NCI-H2196 (cell line): Measurements from ENCODE around the gene CA9.
"Not testable (repeated sequence)": the region's sequence is repeated elsewhere in the genome, so short reads cannot be mapped to it uniquely, and the experiment has no call there.

Experiments
- DNase-seq: peaks from one replicate; lab custom pipeline; 2025; ENCODE audit not compliant: unreplicated experiment; lab: John Stamatoyannopoulos, UW

Gene CA9

DNA sequence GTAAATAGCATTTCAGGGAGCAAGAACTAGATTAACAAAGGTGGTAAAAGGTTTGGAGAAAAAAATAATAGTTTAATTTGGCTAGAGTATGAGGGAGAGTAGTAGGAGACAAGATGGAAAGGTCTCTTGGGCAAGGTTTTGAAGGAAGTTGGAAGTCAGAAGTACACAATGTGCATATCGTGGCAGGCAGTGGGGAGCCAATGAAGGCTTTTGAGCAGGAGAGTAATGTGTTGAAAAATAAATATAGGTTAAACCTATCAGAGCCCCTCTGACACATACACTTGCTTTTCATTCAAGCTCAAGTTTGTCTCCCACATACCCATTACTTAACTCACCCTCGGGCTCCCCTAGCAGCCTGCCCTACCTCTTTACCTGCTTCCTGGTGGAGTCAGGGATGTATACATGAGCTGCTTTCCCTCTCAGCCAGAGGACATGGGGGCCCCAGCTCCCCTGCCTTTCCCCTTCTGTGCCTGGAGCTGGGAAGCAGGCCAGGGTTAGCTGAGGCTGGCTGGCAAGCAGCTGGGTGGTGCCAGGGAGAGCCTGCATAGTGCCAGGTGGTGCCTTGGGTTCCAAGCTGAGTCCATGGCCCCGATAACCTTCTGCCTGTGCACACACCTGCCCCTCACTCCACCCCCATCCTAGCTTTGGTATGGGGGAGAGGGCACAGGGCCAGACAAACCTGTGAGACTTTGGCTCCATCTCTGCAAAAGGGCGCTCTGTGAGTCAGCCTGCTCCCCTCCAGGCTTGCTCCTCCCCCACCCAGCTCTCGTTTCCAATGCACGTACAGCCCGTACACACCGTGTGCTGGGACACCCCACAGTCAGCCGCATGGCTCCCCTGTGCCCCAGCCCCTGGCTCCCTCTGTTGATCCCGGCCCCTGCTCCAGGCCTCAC, at the start of gene CA9:
CA9 (plus strand) TSS at position 797 of the 893 bp plus-strand sequence; CDS start at position 829, 32 bp downstream.
- peak; percentile 73 for DNase-seq

DNA sequence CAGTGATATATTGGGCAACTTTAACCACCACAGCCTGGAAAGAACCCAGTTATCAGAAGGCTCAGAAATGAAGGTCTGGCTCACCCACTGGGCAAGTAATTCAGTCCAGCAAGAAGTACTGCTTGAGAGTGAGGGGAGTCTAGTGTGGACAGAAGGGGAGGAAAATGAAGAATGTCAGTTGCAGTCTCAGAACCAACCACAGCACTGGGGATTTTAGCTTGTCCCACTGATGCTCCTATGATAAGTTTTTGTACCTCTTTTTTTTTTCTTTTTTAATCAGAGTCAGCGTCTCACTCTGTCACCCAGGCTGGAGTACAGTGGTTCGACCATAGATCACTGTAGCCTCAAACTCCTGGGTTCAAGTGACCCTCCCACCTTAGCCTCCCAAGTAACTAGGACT, 46.2 kb upstream of the CA9 start:
- DNase-seq = no peak

DNA sequence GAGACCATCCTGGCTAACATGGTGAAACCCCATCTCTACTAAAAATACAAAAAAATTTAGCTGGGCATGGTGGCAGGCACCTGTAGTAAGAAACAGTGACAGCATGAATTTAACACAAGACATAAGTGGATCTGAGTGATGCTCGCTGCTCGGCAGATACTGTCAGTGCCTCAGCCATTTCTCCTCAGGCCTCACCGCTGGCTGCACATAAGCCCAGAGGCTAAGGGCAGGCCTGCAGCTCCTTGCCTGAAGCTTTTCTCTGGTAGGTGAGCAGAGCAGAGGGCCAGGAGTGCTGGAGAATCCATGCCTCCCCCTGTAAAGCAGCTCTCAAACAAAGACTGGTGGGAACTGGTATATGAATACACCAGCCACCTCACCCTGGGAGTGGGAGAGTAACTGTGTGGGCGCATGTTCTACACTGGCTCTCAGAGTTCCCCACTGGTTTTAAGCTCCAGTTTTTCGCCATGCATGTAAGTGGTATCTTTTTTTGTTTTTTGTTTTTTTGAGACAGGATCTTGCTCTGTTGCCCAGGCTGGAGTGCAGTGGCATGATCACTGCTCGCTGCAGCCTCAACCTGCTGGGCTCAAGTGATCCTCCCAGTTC, 45.2 kb upstream of the CA9 start:
- no peak for DNase-seq

DNA sequence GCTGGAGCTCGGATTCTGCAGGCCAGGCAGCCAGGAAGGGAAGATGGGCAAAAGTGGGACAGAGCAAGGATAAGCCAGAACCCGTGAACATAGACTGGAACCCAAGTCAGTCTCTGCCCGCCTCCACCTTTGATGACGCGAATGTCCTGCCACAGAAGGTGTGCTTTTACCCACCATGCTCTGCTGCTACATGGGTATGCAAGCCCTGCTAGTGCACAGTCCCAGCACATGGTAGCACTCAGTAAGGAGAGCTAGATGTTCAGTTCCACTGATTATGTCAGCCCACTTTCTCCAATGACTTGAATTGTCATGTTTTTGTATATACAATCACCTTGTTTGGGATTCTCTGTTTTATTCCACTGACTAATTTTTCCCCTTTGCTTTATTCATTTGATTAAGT, 44.1 kb upstream of the CA9 start:
- DNase-seq = no peak

DNA sequence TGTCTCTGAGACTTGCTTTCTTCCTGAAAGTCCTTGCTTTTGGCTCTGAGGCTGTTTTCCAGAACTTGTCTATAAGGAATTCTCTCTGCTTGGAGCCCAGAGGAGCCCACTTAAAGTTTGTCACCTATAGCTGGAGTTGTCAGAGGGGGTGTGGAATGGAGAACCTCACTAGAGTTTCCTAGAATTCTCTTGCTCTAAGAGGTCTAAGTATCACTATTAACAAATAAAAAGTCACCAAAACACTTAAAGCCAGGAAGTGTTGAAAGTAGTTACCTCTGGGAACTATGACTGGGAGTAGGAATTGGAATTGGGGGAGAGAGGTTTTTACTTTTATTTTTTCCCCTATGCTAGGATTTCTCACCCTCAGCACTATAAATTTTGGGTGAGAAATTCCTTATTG, 38.0 kb upstream of the CA9 start:
- DNase-seq = no peak

DNA sequence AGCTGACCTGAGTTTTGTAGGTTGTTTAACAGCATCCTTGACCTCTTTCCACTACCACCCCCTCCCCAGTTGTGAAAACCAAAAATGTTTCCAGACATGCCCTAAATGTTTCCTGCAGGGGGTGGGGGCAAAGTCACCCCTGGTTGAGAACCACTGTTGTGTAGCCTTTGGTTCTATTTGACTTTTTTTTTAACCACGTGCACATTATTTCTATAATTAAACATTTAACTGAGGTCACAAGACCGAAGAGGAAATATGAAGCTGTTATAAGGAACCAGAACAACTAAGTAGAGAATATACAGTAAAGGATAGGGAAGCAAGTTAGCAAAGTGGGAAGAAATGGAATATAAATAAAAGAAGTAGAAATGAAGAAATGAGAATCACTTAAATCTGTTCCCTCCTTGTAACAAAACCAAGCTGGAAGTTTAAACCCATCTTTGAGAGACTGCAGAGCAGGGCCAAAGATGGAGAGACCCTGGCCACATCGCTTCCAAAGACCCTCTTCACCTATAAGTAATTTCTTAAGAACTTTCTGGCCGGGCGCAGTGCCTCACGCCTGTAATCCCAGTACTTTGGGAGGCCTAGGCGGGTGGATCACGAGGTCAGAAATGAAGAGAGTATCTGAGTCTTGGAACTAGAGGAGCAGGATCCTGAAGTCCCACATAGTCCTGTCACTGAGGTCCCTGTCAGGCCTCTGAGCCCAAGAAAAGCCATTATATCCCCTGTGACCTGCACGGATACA, 37.4 kb upstream of the CA9 start:
- DNase-seq = no peak

DNA sequence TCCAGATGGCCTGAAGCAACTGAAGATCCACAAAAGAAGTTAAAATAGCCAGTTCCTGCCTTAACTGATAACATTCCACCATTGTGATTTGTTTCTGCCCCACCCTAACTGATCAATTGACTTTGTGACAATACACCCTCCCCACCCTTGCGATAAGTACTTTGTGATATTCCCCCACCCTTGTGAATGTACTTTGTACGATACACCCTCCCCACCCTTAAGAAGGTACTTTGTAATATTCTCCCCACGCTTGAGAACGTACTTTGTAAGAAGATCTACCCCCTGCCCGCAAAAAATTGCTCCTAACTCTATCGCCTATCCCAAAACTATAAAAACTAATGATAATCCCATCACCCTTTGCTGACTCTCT, 36.9 kb upstream of the CA9 start:
- DNase-seq = not testable (repeated sequence)

DNA sequence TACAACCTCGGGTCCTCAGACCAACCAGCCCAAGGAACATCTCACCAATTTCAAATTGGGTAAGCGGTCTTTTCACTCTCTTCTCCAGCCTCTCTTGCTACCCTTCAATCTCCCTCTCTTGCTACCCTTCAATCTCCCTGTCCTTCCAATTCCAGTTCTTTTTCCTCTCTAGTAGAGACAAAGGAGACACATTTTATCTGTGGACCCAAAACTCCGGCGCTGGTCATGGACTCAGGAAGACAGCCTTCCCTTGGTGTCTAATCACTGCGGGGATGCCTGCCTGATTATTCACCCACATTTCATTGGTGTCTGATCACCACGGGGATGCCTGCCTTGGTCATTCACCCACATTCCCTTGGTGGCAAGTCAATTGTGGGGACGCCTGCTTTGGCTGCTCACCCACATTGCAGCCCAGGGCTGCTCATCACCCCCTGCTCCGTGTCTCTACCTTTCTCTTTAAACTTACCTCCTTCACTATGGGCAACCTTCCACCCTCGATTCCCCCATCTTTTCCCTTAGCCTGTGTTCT, 36.2 kb upstream of the CA9 start:
- not testable (repeated sequence) for DNase-seq

DNA sequence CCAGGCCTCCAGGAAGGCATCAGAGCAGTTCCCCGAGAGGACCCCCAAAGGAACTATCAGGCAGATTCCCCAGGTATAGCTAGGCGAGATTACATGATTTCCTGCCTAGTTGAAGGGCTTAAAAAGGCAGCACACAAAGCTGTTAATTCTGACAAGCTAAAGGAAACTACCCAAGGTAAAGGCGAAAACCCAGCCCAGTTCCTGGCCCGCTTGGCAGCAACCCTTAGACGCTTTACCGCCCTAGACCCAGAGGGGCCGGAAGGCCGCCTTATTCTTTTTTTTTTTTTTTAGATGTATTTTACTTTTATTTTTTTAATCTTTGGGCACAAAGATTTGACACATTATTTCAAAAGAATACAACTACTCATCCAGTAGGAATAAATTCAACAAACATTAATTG, 35.0 kb upstream of the CA9 start:
- not testable (repeated sequence) for DNase-seq

DNA sequence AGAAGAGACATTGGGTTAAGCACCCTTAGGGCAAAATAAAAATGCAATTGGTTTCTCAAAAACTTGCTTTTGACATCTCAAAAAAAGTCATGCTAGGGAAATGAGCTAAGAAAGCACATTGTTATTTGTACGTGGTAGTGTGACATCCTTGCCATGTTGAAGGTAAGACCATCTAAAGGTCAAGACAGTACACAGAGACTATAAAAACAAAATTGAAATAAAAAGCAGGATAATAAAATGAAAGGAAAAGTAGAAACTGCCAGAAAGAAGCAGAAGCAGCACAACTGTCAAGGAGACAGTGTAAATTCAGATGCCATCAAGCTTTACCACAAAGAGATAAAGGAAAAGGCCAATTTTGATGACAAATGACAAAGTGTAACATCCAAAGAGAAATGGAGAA, 34.5 kb upstream of the CA9 start:
- DNase-seq = not testable (repeated sequence)

DNA sequence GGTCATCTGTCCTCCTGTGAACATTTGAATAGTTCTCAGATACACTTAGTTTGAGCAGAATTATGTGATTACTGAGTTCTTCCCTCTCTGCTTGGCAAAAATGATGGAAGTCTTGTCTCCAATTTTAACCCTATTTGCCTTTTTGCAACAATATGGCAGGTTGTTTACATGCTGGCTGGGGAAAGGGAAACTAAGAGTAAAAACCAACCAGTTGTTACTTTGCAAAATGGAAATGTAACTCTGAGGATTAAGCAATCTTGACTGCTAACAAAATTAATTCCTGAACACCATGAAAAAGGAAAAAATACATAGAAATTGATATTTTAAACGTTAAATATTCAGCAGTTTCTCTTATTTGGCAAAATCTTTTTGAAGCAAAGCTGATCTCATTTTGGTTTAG, 34.1 kb upstream of the CA9 start:
- no peak for DNase-seq

DNA sequence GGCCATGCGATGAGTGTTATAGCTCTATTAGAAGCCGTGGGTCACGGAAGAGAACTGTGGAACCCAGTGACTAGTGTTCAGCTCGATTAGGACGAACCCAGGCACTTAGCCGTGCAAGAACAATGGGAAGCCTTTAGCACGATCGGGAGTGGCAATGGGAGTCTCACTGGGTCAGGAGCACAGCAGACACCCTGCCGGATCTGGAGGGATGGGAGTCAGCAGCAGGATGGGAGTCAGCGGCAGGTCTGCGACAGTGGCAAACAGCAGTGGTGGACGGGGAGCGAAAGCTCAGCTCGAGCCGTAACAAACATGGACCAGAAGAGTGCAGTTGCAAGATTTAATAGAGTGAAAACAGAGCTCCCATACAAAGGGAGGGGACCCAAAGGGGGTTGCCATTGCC, 33.3 kb upstream of the CA9 start:
- not testable (repeated sequence) for DNase-seq

DNA sequence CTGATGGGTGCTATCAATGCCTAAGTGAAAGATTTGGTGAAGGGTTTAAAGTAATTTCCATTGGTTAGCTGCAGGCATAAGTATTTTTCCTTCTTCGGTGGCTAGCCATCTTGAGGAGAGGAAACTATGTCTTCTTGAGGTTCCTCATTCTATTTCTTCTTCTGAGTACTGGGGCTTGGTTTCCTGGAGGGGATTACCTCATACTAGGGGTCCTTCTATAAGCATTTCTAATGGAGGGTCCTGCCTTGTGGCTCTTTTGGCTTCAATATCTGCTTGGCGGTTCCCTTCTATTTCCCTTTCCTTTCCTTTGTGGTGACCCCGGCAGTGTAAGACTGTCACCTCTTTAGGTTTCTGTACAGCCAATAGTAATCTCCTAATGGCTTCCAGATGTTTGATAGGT, 32.2 kb upstream of the CA9 start:
- DNase-seq = not testable (repeated sequence)

DNA sequence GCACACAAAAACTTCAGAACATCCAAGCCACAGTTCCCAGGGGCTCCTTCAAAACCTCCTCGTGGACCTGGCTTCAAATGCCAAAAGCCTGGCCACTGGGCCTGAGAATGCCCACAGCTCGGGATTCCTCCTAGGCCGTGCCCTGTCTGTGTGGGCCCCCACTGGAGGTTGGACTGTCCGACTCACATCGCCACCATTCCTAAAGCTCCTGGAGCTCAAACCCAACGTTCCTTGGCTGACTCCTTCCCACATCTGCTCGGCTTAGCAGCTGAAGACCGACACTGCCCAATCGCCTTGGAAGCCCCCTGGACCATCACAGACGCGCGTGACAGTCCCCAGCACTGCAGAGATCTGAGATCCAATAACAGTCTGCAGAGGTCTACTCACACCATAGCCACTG, 30.7 kb upstream of the CA9 start:
- DNase-seq = no peak

DNA sequence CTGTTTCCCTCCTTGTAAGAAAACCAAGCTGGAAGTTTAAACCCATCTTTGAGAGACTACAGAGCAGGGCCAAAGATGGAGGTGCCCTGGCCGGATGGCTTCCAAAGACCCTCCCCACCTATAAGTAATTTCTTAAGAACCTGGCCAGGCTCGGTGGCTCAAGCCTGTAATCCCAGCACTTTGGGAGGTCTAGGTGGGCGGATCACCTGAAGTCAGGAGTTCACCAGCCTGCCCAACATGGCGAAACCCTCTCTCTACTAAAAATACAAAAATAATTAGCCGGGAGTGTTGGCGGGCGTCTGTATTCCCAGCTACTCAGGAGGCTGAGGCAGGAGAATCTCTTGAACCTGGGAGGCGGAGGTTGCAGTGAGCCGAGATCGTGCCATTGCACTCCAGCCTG, 28.0 kb upstream of the CA9 start:
- not testable (repeated sequence) for DNase-seq

DNA sequence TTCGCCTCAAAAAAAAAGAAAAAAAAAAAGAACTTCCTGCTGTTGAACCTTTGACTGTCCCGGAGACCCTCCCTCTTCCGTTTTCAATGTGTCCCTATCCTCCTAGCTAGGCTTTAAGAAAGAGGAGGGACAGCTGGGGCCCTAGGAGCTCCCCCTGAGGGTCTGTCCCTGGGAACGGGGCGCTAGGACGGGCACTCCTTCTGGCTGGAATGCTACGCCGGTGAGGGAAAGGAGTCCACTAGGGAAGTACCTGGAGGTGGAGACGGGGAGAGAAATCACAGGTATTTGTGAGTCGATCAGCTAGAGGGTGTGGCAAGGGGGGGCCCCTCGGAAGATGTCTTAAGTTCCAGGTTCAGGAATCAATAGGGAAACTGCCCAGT, 27.6 kb upstream of the CA9 start:
- DNase-seq = no peak

DNA sequence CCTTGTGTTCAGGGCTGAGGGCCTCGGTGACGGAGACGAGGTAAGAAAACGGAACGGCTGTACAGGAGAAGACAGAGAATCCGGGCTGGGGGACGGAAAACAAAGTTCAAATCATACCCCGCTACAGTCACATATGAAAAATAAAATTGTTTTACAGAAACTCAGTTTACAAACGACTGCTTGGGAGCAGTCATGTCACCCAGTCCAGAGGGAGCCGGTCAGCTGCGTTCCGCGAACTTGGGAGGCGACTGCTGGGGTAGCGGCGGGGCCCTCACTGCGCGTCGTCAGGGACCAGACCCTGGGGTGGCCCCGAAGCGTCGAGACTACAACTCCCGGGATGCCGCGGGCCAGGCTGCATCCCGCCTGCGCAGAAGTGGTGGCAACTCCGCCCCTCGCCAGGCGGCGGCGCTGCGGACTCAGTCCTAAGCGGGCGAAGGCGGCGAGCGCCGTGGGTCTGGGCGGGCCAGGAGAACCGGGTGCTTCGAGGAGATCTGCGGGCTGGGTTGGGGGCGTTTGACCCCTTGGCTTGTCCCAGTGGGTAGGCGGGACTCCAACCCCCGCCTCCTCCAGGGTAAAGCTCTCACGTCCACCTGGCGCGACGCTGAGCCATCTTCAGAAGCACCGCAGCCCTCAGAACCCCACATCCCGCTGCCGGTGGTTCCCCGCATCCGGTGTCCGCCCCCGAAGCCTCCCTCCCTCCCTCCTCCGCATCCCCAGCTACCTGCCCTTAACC, 27.0 kb upstream of the CA9 start:
- DNase-seq = peak; percentile 91

DNA sequence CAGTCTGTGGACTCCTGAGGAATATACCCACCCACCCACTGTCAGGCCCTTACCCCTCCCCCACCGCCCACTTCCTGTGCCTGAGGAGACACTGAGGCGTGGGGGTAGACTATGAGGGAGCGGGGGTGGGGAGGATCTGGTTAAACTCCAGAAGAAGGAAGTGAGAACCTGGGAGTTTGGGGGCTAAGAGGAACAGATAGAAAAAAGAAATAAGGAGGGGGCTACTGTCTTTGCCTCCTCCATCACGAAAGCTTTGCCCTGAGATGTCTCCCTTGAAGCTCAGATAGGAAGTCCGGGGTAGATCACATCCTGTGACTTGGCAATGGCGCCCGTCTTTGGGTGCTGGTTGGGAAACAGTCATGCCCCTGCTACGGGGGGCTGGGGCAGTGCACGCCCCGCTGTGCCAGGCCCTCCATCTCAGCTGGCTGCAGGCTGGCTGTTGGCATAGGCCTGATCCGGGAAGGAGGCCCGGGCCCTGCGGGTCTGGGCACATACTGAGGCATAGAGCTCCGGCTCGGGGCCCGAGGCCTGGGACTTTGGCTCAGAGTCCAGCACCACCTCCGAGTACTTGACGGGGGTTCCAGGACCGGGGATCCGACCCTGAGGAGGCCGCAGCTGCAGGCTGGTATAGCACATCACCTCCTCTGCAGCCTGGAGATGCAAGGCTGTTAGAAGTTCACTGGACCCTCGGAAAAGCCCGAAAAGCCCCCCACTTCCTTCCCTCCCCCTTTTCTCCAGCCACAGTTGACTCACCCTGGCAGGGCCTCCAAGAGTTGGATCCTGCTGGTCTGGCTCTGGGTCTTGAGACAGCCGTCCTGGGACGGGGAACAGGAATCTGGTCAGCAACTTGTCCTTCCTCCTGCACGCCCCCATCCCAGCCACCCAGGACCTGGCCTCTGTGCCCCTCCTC, 24.0 kb upstream of the CA9 start:
- DNase-seq = no peak

DNA sequence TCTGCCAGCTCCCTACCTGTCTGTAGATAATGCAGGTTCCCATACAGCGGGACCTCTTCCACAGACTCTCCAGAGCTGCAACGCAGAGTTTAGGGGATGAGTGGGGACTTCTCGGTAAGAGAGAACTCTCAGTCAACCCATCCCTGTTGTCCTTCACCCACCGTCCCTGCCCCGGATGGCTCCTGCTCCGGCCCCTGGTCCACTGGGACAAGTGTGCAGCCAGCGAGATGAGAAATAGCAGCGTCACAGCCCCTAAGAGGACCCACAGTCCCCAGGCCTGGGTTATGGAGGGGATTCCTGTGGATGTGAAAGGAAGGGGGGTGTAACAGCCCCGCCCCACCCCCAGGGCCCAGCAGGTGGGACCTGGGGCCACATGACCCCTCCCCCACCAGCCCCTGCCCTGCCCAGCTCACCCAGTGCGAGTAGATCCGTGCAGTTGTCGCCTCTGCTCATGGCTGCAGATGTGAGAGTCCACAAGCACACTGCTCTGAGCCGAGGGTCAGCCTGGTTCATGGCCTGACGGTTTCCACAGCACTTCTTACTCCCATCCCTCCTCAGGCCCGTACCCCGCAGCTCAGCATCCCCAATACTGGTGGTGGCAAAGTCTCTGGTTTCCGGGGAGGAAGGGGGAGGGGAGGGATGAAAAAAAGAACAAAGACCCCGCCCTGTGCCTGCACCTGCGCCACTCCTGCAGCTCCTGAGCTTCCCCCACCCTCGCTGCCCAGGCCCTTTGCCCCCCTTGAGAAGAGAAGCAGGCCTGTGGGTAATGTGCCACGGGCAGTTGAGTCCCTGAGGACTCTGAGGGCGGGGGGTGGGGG, 23.2 kb upstream of the CA9 start, which contains the start of gene SIT1:
SIT1 (minus strand) TSS at position 591 of the 818 bp plus-strand sequence; CDS start at position 513, 78 bp downstream.
- DNase-seq = no peak
